Esophagus squamous epithelium (tissue), 5 donors: ENCODE results near the gene CPPED1. TPM values are rescaled to one million over a fixed set of nuclear protein-coding genes. Genes with fewer than 3 reads are reported as not detected.

Source experiments
- DNase-seq: peaks from one replicate; lab custom pipeline; 2025; lab: John Stamatoyannopoulos, UW
- H3K27ac ChIP-seq, 4 donors: fragments of 200-600 bp; sonication (generic); one replicate each; pipeline ENCODE4 v1.5.1; 2016 to 2019; ENCODE audit warnings: mild to moderate bottlenecking in 1 of 4
- H3K27me3 ChIP-seq, 4 donors: fragments of 200-600 bp; sonication (generic); 1 replicate in 3 of 4; 2 replicates in 1 of 4; pipeline versions ENCODE4 v1.5.1 to v1.6.0; 2017 to 2021; ENCODE audit warnings: antibody characterized with exemption in 1 of 4
- H3K36me3 ChIP-seq, 3 donors: fragments of 200-600 bp; sonication (generic); one replicate each; pipeline ENCODE4 v1.5.1; 2016 to 2019
- H3K4me1 ChIP-seq, 3 donors: fragments of 200-600 bp; sonication (generic); one replicate each; pipeline ENCODE4 v1.5.1; 2017 to 2019
- H3K4me3 ChIP-seq, 4 donors: fragments of 200-600 bp; sonication (generic); 1 replicate in 3 of 4; 2 replicates in 1 of 4; pipeline ENCODE4 v1.5.1; 2016 to 2019; ENCODE audit warnings: mild to moderate bottlenecking in 2 of 4, moderate library complexity in 1 of 4
- H3K9me3 ChIP-seq, 3 donors: fragments of 200-600 bp; sonication (generic); one replicate each; pipeline ENCODE4 v1.5.1; 2016 to 2019
- POLR2A ChIP-seq, 4 donors: fragments of 450-650 bp; IDR thresholded peaks; one replicate each; pipeline ENCODE4 v1.6.1; 2017; ENCODE audit warnings: antibody characterized with exemption in 4 of 4, mild to moderate bottlenecking in 4 of 4, moderate library complexity in 3 of 4
- WGBS, 2 donors: methylation state at CpG; one replicate each; pipeline ENCODE4 v1.1.5; 2018; 5-methylcytosine and 5-hydroxymethylcytosine counted together
- intact Hi-C: fragments of 100-400 bp; cut with DNase I; formaldehyde crosslinking; loops from one replicate; pipeline ENCODE4 v1.15.0; 2022
- total RNA-seq, 4 donors: library from RNA; depleted of rRNA; stranded (reverse); fragments of >200 nt; gene quantifications; one replicate each; pipeline ENCODE4 v1.1.0, GENCODE V29; 2016
- TF ChIP-seq, protein P1 (sequence below), 6 experiments: fragments of 450-650 bp in 4 of 6; fragments of 200-600 bp in 2 of 6; sonication (generic) in 2 of 6; IDR thresholded peaks; one replicate each; pipeline ENCODE4 v1.5.1; 2016 to 2019; ENCODE audit warnings: antibody characterized with exemption in 6 of 6, mild to moderate bottlenecking in 4 of 6, moderate library complexity in 4 of 6
- donor health status: DM: yes; HTN: yes; CAD: no.

The CPPED1 gene
- total RNA-seq, 4 donors from 2014 or later: 14.3 to 45.6 (median 16.8) TPM

GRCh38 chr16:12739738-12740137 is 63.9 kb downstream of the CPPED1 start:
- Histone ChIP-seq H3K27me3 (no peaks in the 10 kb centered on the region), H3K36me3 (peaks cover 0 to 64% (median 0%) of the 10 kb centered on the region in 3 donors), H3K4me1 (no peaks in the 10 kb centered on the region), H3K27ac (no peak overlapping the region), H3K9me3 (peaks cover 0 to 7% (median 0%) of the 10 kb centered on the region in 3 donors), H3K4me3 (no peak overlapping the region)
- intact Hi-C loops: no loop called here
- TF ChIP-seq, protein P1, sequence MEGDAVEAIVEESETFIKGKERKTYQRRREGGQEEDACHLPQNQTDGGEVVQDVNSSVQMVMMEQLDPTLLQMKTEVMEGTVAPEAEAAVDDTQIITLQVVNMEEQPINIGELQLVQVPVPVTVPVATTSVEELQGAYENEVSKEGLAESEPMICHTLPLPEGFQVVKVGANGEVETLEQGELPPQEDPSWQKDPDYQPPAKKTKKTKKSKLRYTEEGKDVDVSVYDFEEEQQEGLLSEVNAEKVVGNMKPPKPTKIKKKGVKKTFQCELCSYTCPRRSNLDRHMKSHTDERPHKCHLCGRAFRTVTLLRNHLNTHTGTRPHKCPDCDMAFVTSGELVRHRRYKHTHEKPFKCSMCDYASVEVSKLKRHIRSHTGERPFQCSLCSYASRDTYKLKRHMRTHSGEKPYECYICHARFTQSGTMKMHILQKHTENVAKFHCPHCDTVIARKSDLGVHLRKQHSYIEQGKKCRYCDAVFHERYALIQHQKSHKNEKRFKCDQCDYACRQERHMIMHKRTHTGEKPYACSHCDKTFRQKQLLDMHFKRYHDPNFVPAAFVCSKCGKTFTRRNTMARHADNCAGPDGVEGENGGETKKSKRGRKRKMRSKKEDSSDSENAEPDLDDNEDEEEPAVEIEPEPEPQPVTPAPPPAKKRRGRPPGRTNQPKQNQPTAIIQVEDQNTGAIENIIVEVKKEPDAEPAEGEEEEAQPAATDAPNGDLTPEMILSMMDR (IDR thresholded peaks at IDR 0.05): no peak
- no peak for TF ChIP-seq POLR2A (IDR thresholded peaks at IDR 0.05)
- DNase-seq: no peak
- WGBS, 2 donors: 88 to 95% methylated on average over 3 of the region's 3 CpGs

DNA sequence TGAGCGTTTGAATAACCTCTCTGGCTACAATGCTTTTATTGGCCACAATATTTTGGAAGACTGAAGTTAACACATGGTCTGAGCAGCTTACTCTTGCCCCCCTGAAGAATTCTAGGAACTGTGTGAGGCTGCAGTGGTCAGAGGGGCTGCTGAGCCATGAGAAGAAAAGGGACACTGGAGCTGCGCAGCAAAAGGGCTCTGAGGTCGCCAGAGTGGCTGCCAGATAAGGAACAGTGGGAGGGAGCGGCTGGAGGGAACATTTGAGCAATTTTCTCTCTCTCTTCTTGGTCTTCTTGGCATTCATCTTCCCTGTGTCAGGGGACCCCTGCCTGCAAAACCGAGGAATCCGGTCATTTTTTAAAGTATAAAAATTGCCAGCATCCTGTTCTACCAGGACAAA is 66.1 kb downstream of the CPPED1 start:
- DNase-seq: no peak
- Histone ChIP-seq H3K9me3 (peaks cover 0 to 9% (median 8%) of the 10 kb centered on the region in 3 donors), H3K27ac (no peak overlapping the region), H3K4me3 (no peak overlapping the region), H3K27me3 (no peaks in the 10 kb centered on the region), H3K4me1 (no peaks in the 10 kb centered on the region), H3K36me3 (peaks cover 0 to 79% (median 0%) of the 10 kb centered on the region in 3 donors)
- WGBS, 2 donors: 81 to 92% methylated on average over 5 to 6 of the region's 6 CpGs
- intact Hi-C loops: no loop called here
- TF ChIP-seq, protein P1 (IDR thresholded peaks at IDR 0.05): no peak
- TF ChIP-seq POLR2A (IDR thresholded peaks at IDR 0.05): no peak

- DNase-seq: no peak
- TF ChIP-seq POLR2A (IDR thresholded peaks at IDR 0.05): no peak
- TF ChIP-seq, protein P1 (IDR thresholded peaks at IDR 0.05): no peak
These were observed 67.9 kb downstream of the CPPED1 start for GRCh38 chr16:12735805-12736204.

DNA sequence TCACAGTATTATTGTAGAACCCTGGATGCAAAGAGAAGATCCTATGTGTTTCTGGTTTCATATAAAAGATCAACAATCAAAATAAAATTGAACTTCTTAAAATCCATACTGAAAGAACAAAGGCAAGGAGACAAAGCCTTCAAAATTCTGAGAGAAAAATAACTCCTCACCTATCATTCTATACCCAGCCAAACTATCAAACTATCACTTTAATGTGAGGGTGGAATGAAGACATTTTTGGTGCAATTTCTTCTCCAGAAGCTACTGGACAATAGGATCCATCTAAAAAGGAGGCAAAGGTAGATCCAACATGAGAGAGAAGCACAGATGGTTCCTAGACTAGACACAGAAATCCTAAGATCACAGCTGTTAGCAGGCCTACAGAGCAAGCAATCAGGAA is 71.1 kb downstream of the CPPED1 start:
- Histone ChIP-seq H3K36me3 (peaks cover 0 to 41% (median 0%) of the 10 kb centered on the region in 3 donors), H3K9me3 (peaks cover 0 to 14% (median 9%) of the 10 kb centered on the region in 3 donors), H3K4me1 (peaks cover 0 to 4% (median 0%) of the 10 kb centered on the region in 3 donors), H3K27me3 (no peaks in the 10 kb centered on the region), H3K27ac (no peak overlapping the region), H3K4me3 (no peak overlapping the region)
- TF ChIP-seq POLR2A (IDR thresholded peaks at IDR 0.05): no peak
- TF ChIP-seq, protein P1 (IDR thresholded peaks at IDR 0.05): no peak
- DNase-seq: no peak
- intact Hi-C loops: no loop called here

More at GRCh38 chr16:12735805-12736204, 67.9 kb downstream of the CPPED1 start:
- no peaks in the 10 kb centered on the region for H3K27me3 ChIP-seq
- no peaks in the 10 kb centered on the region for H3K4me1 ChIP-seq
- peaks cover 0 to 72% (median 0%) of the 10 kb centered on the region in 3 donors for H3K36me3 ChIP-seq
- no peak overlapping the region for H3K27ac ChIP-seq
- H3K4me3 ChIP-seq: no peak overlapping the region
- 90 to 100% methylated on average over 1 to 2 of the region's 2 CpGs for WGBS, 2 donors
- intact Hi-C loops: no loop called here
- H3K9me3 ChIP-seq: peaks cover 0 to 14% (median 9%) of the 10 kb centered on the region in 3 donors

DNA sequence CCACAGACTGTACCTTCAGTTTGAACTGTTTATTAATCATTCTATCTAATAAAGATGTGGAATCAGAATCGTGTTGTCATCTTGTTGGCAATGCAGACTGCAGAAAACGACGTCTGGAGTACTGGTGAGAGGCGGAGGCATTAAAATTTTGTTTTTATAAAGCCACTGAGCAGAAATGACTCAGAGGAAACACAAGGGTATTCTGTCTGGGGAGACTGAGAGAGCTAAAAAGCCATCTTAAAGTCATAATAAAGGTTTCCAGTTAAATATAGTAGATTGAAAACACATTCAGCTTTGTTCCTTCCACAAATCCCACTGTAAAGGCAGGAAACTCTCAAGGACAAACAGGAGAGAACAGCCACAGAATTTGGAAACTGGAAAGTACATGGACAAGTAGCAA is 74.2 kb downstream of the CPPED1 start:
- 37 to 45% methylated on average over 4 of the region's 4 CpGs for WGBS, 2 donors
- TF ChIP-seq, protein P1 (IDR thresholded peaks at IDR 0.05): no peak
- TF ChIP-seq POLR2A (IDR thresholded peaks at IDR 0.05): no peak
- H3K4me3 ChIP-seq: no peak overlapping the region
- H3K9me3 ChIP-seq: peaks cover 0 to 14% (median 9%) of the 10 kb centered on the region in 3 donors
- H3K4me1 ChIP-seq: peaks cover 0 to 4% (median 0%) of the 10 kb centered on the region in 3 donors
- intact Hi-C loops: no loop called here
- DNase-seq: no peak
- H3K27ac ChIP-seq: no peak overlapping the region
- H3K27me3 ChIP-seq: no peaks in the 10 kb centered on the region
- peaks cover 0 to 22% (median 0%) of the 10 kb centered on the region in 3 donors for H3K36me3 ChIP-seq
